Hepatocyte (in vitro differentiated cells): ENCODE data around the gene EIF4B.

Source experiments
- CTCF ChIP-seq: fragments of 200-600 bp; sonication (generic); IDR thresholded peaks from 2 replicates; pipeline ENCODE4 v1.5.1; 2016; ENCODE audit warnings: antibody characterized with exemption, mild to moderate bottlenecking; ENCODE audit not compliant: poor library complexity
- EZH2phosphoT487 ChIP-seq: fragments of 200-600 bp; sonication (generic); IDR thresholded peaks from one replicate; pipeline ENCODE4 v1.6.1; 2018; ENCODE audit warnings: antibody characterized with exemption, mild to moderate bottlenecking, low read depth, moderate library complexity; ENCODE audit not compliant: unreplicated experiment, severe bottlenecking

- TF ChIP-seq CTCF (no peak), EZH2phosphoT487 (no peak)
Measured at GRCh38 chr12:53065470-53065869, 59.2 kb downstream of the EIF4B start.
